Activated naive CD4-positive, alpha-beta T cell treated with anti-CD3 and anti-CD28 coated beads, Interleukin-2, amount 50 U/mL, for 72 hours (primary cell): ENCODE data around the gene RALGAPA2. TPM values are rescaled to one million over a fixed set of nuclear protein-coding genes. Genes with fewer than 3 reads are reported as not detected.

Experiments used
- ATAC-seq, 2 donors: fragments of 150-1000 bp; cut with Tn5 transposase; 2 replicates each; pipeline ENCODE4 v1.10.0; 2021; ENCODE audit warnings: mild to moderate bottlenecking in 2 of 2, moderate library complexity in 2 of 2
- DNase-seq, 2 donors: peaks; one replicate each; pipeline ENCODE4 v3.0.0; 2021 to 2022; ENCODE audit warnings: low spot score in 2 of 2
- H3K27ac Mint-ChIP-seq, 2 donors: one replicate each; pipeline ENCODE4 v1.8.0; 2022; ENCODE audit warnings: mild to moderate bottlenecking in 2 of 2, mixed read lengths in 2 of 2
- H3K36me3 Mint-ChIP-seq, 2 donors: one replicate each; pipeline ENCODE4 v1.8.0; 2022; ENCODE audit warnings: mixed read lengths in 2 of 2
- H3K9me3 Mint-ChIP-seq, 2 donors: one replicate each; pipeline ENCODE4 v1.8.0; 2022; ENCODE audit warnings: mixed read lengths in 2 of 2
- total RNA-seq, 2 donors: library from RNA; stranded (reverse); gene quantifications; one replicate each; pipeline ENCODE4 v1.2.3, GENCODE V29; 2022

Gene RALGAPA2
- total RNA-seq, 2 donors from 2014 or later, result 24.9 to 33.1 TPM

DNA sequence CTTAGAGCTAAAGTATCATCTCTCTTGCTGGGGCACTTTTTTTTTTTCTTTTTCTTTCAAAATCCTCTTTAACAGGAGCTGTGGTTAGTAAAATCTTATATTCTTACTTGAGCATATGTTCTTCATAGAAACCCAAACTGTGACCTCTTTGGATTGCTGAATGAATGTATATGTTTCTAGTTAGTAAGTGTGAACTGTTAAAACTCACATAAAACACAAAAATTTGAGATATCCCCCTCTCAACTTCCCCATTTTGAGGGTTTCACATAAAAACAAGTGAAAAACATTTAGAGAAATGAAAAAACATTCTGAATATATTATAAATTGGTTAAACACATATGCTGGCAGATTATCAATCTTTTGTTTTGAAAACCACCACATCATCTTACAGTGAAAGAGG is 266.4 kb downstream of the RALGAPA2 start:
- ATAC-seq (no peak), DNase-seq (no peak)
- no peaks in the 10 kb centered on the region for H3K36me3 Mint-ChIP-seq
- H3K27ac Mint-ChIP-seq, result no peak overlapping the region
- H3K9me3 Mint-ChIP-seq, result no peaks in the 10 kb centered on the region

DNA sequence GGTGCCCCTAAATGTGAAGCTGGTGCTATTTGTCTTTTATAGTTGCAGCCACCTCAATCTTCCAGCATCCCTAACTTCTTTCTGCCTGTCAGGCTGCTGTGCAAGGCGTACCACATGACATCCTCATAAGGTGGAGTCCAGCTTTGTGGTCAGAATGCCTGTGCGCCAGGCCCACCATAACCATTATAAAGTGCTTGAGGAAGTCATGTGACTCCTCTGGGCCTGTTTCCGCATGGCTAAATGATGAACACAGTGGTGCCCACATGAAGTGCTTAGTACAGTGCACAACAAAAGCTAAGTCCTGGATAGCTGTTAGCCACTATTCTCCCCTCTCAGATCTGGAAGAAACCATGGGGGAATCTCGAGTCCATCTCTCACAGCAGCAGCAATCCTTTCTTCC is 268.9 kb downstream of the RALGAPA2 start:
- no peak overlapping the region for H3K27ac Mint-ChIP-seq
- no peaks in the 10 kb centered on the region for H3K36me3 Mint-ChIP-seq
- no peaks in the 10 kb centered on the region for H3K9me3 Mint-ChIP-seq
- no peak for DNase-seq
- no peak for ATAC-seq

DNA sequence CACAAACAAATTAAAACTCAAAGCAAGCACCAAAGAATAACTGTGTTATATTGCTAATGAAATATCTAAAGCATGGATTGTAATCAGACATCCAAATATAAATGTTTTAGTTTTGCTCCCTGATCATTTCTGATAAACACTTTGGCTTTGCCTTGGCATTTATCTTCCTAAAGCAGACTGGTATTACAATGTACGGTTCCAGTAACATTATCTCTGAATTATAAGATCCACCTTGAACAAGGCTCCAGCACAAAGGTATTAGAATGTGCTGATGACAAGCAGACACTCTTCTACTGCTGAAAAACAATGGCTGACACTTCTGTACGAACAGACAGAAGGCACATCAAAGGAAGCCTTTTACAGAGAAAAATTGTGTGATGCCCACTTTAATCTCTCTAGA is 270.0 kb downstream of the RALGAPA2 start:
- DNase-seq, result no peak
- no peak for ATAC-seq
- Mint-ChIP-seq H3K9me3 (no peaks in the 10 kb centered on the region), H3K36me3 (peaks cover 0 to 4% of the 10 kb centered on the region in 2 donors), H3K27ac (no peak overlapping the region)

DNA sequence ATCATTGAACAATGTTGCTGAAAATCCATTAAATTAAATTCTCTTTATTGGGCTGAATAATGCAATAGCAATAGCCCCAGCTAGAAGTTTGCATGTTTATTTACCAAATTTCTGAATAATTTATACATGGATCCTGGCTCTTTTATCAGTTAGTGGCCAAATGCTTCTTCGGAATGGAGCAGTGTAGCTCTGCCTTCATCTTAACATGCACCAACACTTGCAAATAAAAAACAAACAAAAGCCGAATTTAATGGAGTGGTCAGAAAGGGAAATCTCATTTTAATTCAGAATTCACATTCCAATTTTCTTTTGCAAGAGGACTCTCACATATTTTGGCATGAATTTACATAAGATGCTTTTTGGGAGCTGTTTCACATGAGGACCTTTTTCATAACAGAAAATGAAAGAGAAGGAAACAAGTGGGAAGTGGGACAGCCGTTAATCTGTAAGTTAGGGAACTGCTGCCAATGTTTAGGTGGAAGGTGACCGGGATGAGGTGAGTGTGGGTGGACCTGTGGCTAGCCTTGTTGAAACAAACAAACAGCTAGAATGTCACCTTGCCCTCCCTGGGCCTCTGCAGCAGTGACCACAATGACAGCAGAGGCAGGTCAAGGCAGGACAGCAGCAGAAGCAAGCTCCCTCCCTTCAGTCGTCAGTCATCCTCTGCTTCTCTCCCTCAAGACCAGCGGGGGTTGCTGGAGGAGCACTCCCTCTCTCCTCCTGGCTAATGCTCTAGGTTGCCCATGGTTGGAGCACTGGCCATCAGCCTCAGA is 271.4 kb downstream of the RALGAPA2 start:
- H3K36me3 Mint-ChIP-seq, result peaks cover 0 to 6% of the 10 kb centered on the region in 2 donors
- H3K9me3 Mint-ChIP-seq, result no peaks in the 10 kb centered on the region
- DNase-seq, result no peak
- ATAC-seq, result no peak
- H3K27ac Mint-ChIP-seq, result peak overlapping the region in 1 of 2 donors; percentile 12

DNA sequence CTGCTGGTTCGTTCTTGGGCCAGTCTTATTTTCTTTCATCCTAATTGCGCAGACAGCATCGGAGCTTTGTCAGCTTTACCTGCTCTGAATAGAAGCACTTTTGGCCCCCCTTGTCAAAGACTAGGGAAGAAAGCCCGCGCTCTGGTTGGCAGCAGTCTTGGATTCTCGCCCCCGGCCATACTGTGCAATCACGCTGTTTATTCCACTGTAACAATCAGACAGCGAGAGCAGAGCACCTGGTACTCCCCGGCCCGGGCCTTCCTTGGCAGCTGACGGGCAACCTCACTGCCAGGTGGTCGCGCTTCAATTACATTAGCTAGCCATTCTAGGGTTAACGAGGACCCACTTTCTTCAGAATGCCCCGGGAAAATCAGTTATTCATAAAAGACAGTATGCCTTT is 272.0 kb downstream of the RALGAPA2 start:
- H3K9me3 Mint-ChIP-seq, result no peaks in the 10 kb centered on the region
- no peak for ATAC-seq
- H3K27ac Mint-ChIP-seq, result no peak overlapping the region
- peaks cover 0 to 6% of the 10 kb centered on the region in 2 donors for H3K36me3 Mint-ChIP-seq
- DNase-seq, result no peak

DNA sequence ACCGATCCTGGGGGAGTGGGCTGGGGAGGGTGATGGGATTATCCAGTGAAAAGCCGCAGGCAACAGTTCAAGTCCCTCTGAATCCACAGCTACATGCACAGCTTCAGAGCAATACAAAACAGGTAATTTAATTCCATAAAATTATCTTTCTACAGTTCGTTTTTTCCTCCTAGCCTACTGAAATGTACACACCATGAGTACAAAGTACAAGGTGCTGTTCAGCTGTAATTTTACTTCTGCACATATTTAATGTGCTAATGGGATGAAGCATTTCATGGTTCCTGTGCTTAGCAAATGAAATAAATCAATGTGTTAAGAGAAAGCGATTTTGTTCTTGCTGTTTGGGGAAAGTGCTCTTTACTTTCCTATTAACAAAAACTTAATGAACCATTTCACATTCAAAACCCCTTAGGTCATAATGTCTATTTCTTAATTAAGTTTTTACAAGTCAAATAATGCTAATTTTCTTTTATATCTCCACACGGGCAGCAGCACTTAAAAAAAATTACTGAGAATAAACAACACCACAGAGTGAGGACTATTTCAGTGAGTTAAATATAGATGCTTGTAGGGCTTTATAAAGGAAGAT is 272.7 kb downstream of the RALGAPA2 start:
- peaks cover 4 to 6% of the 10 kb centered on the region in 2 donors for H3K36me3 Mint-ChIP-seq
- H3K9me3 Mint-ChIP-seq, result no peaks in the 10 kb centered on the region
- DNase-seq (no peak), ATAC-seq (no peak)
- no peak overlapping the region for H3K27ac Mint-ChIP-seq

DNA sequence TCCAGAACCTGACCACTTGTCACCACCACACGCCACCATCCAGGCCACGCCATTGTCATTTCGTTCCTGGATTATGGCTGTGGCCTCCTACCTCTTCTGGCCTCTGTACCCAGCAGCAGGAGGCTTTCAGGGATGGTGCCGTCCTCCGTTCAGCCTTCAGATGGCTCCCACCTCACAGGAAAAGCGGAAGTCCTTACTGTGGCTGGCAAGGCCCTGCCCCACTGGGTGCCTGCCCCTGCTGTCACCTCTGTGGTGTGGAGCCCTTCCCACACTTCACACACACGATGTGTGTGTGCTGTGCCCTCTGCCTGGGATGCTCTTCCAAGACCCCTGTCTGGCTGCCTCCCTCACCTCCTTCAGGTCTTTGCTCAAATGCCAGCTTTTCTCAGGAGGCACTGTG is 275.1 kb downstream of the RALGAPA2 start:
- ATAC-seq, result no peak
- DNase-seq, result no peak
- Mint-ChIP-seq H3K36me3 (peaks cover 4 to 6% of the 10 kb centered on the region in 2 donors), H3K27ac (peak overlapping the region; percentile 37 to 59), H3K9me3 (no peaks in the 10 kb centered on the region)

DNA sequence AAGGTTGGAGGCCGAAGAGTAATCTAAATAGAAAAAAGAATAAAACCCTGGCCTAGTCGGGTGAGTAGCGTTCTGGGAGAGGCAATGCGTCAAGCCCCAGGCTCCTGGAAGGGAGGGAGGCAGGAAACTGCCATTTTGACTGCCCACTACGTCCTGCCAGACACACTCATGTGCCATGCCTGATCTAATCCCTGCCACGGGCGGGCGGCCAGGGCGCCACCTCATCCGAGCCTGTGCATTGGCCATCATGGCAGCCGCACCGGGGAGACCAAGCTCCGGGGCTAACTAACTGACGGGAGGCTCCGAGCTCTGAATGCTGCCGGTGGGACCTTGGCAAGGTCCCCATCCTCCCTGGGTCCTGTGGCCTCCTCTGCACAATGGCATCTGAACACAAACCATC is 275.8 kb downstream of the RALGAPA2 start:
- ATAC-seq (no peak), DNase-seq (no peak)
- Mint-ChIP-seq H3K27ac (peak overlapping the region in 1 of 2 donors; percentile 47), H3K36me3 (peaks cover 4 to 6% of the 10 kb centered on the region in 2 donors), H3K9me3 (no peaks in the 10 kb centered on the region)

DNA sequence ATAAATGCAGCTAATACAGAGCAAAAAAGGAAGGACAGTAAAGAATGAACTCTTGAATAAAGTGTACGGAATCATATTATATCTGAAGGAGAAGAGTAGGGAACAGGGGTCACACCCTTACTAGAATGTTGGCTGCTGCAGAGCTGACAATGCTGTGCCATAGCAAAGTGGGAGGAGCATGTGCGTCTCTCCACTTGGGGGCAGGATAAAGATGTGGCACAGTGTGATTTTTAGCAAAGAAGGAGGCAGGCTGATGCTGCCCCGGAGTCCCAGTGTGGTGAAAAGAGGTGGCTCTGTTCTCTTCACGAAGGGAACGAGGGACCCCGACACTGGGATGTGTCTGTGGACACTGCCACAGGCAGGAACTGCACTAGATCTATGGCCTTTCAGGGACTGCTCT is 277.0 kb downstream of the RALGAPA2 start:
- no peak for ATAC-seq
- peaks cover 6 to 10% of the 10 kb centered on the region in 2 donors for H3K36me3 Mint-ChIP-seq
- no peaks in the 10 kb centered on the region for H3K9me3 Mint-ChIP-seq
- peak overlapping the region in 1 of 2 donors; percentile 23 for H3K27ac Mint-ChIP-seq
- no peak for DNase-seq

DNA sequence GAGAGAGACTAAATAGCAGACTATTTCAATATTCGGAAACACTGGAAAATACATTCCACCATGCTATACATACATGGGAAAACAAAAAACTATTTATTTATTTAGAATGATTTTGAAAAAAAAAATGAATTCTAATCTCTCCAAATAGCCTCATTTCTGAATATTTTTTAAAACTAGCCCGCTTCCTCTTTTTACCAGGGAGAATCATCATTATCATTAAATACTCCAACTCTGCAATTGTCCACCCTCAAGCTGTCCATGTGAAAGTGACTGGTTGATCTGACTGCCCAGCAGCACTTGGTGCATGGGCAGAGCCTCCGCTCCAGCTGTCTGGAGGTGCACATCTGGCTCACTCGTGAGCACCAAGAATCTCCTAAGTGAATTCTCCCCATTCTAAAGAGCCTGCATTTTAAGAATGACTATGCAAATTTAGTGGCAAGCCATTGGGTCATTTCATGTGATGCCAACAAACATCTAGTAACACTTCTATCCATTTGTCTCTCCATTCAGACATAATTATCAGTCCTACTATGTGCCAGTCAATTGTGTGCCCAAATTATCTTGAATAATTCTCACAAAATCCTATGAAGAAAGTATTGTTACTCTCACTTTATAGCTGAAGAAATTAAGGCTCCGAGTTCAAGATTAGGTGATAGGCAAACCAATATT is 279.7 kb downstream of the RALGAPA2 start:
- Mint-ChIP-seq H3K27ac (no peak overlapping the region), H3K36me3 (peaks cover 5 to 10% of the 10 kb centered on the region in 2 donors), H3K9me3 (no peaks in the 10 kb centered on the region)
- DNase-seq, result no peak
- no peak for ATAC-seq

DNA sequence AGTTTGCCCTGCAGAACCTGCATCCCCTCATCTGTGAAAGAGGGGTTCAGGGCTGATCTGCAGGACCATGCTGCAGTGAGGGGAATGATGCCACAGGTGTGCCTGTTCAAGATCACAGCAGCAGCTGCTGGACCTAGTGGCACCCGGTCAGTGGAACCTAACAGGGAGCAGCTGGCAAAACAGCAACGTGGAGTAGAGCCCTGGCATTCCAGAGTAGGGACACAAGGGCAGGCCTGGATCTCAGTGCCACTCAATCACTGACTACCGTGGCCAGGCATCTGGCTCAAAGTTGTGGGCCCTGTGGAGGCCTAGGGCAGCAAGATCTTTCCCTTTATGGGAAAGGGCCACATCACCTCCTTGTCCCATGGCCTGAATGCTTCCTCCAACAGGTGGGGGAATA is 282.4 kb downstream of the RALGAPA2 start:
- H3K9me3 Mint-ChIP-seq, result no peaks in the 10 kb centered on the region
- H3K27ac Mint-ChIP-seq, result no peak overlapping the region
- H3K36me3 Mint-ChIP-seq, result peaks cover 0 to 7% of the 10 kb centered on the region in 2 donors
- DNase-seq (no peak), ATAC-seq (no peak)

DNA sequence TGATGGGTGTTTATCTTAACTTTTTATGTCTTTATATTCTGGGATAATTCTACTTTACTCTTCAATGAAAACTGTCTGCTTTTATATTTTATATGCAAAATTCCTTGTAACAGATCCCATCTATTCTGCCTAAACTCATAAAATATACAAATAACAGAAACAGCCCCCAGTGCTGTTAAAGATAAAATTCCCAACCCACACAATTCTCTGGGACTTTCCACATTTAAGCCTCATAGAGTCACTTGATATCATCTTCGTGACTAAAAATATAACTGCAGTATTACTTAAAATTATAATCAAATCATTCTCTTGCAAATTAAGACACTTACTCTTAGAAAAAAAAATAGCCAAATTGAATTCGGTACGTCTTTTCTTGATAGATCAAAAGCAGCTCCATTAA is 284.4 kb downstream of the RALGAPA2 start:
- Mint-ChIP-seq H3K27ac (no peak overlapping the region), H3K36me3 (peaks cover 0 to 5% of the 10 kb centered on the region in 2 donors), H3K9me3 (no peaks in the 10 kb centered on the region)
- ATAC-seq, result no peak
- DNase-seq, result no peak

DNA sequence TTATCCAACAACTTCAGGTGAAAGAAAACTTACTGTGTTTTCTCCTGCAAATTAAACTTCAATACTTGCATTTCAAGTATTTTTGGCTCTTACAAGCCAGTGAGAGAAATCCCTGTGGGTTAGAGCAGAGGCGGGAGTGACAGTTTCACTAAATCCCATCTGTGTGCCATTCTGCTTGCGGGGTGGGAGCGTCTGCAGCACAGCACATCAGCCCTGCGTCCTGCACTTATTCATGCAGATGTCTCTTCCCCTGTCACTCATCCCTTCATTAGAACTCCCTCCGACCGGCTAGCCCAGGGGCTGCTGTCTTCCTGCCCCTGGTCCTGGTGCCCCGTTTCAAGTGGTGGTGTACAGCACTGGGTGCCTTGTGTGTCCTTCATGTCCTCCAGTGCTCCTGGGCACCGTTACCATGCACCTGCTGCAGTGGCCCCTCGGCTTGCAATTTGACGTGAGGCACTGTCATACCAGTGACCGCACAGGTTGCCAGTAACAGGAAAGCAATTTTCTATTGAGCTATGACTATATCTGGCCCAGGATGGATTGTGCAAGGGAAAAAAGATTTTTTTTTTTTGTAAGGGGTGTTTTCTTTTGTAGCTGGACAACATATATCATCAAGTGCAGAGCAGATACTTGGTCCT is 285.1 kb downstream of the RALGAPA2 start:
- DNase-seq (no peak), ATAC-seq (no peak)
- Mint-ChIP-seq H3K27ac (peak overlapping the region; percentile 41 to 69), H3K9me3 (no peaks in the 10 kb centered on the region), H3K36me3 (peaks cover 0 to 12% of the 10 kb centered on the region in 2 donors)

DNA sequence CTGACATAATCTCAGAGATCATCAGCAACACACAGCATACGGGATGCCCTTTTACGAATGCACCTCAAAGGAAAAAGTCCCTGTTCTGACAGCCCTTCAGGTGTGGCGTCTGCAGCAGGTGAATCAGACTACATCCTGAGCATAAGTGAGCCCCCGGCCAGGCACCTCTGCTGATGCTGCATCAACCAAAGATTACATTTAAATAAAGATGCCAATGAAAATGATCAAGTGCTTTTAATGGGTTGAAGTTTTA is 285.9 kb downstream of the RALGAPA2 start:
- Mint-ChIP-seq H3K9me3 (no peaks in the 10 kb centered on the region), H3K27ac (peak overlapping the region in 1 of 2 donors; percentile 41), H3K36me3 (peaks cover 0 to 14% of the 10 kb centered on the region in 2 donors)
- DNase-seq, result no peak
- peak in 1 of 2 donors; percentile 13 for ATAC-seq

DNA sequence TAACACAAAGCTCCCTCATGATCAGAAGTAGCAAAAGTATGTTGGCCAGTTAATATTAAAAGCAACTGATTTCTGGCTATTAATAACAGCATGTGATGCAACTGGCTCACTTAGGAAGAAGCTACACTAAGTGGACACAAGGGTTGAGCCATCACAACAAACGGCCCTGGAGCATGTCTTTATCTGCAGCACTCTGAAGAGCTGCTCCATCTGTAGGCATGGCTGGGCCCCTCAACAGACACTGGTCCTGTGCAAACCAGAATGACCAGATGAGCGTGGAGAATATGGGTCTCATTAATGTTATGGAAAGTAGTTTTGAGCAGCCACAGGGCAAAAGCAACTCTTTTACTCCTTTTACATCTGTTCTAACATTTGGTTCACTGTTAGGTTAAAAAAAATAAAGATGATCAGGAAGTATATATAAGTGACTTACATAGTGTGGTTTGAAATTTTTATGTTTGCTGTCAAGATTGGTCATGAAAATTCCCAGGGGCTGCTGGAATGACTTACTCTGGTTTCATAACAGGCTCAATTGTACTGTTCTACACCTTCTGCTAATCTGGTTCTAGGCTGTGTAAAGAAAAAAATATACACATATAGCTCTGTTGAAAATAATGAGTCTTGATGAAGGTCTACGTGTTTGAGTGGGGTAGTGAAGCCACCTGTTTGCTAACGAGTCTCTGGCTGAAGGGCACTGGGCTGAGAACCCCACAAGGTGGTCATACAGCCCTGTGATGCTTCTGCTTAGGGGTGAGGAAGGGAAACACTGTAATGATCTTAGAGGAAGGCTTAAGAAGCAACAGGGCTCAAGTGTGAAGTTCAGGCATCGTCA is 286.4 kb downstream of the RALGAPA2 start:
- Mint-ChIP-seq H3K36me3 (peaks cover 0 to 12% of the 10 kb centered on the region in 2 donors), H3K9me3 (no peaks in the 10 kb centered on the region), H3K27ac (peak overlapping the region in 1 of 2 donors; percentile 41)
- ATAC-seq, result peak; percentile 51 to 72
- no peak for DNase-seq

DNA sequence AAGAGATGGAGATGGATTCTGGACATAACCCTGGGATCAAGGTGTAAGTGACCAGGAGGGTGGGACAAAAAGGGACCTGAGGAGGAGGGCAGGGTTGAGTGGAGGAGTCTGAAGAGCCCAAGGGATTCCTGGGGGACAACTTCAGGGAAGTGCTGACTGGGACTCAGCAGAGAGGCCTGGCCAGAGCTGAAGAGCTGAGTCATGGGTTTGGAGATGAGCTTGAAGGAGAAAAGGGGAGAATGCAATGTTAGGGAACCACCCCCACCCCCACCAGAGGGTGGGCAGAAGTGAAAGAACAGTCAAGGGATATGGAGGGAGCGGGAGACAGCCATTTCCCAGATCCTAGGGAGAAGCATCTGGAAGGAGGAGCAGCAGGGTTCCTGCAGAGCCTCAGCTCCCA is 289.3 kb downstream of the RALGAPA2 start:
- Mint-ChIP-seq H3K9me3 (no peaks in the 10 kb centered on the region), H3K36me3 (peaks cover 3 to 12% of the 10 kb centered on the region in 2 donors), H3K27ac (peak overlapping the region; percentile 1 to 38)
- ATAC-seq, result no peak
- no peak for DNase-seq
